ENCODE data around the gene TMEM184C. TPM values are rescaled to one million over a fixed set of nuclear protein-coding genes. Genes with fewer than 3 reads are reported as not detected.

Gene TMEM184C
- total RNA-seq, 1 experiment from 2014 or later: 36.3 TPM

- Histone ChIP-seq H3K4me3 (ENCODE audit: low read depth, low read length, poor library complexity, severe bottlenecking) (no peak overlapping the region), H3K9me3 (ENCODE audit: low read depth, low read length, poor library complexity, severe bottlenecking) (no peaks in the 10 kb centered on the region), H3K27ac (ENCODE audit: low read depth, low read length, poor library complexity, severe bottlenecking) (no peak overlapping the region), H3K27me3 (replicated peaks; ENCODE audit: insufficient read depth, low read depth, low read length, poor library complexity) (no peaks in the 10 kb centered on the region), H3K36me3 (ENCODE audit: insufficient read depth, low read length, poor library complexity, severe bottlenecking) (no peaks in the 10 kb centered on the region), H3K4me1 (ENCODE audit: insufficient read depth, low read length, poor library complexity, severe bottlenecking) (no peaks in the 10 kb centered on the region)
- ChIA-PET CTCF (no interaction called here), POLR2A (ENCODE audit: low non-redundant PET) (no interaction called here)
- BruUV-seq (replicated peaks): no TSS peak
- no peak for DNase-seq (ENCODE audit: low spot score)
- intact Hi-C loops (cut with micrococcal nuclease; ENCODE audit: unreplicated experiment): no loop called here
- no peak for TF ChIP-seq CTCF (conservative IDR thresholded peaks at IDR 0.05; ENCODE audit: low read depth, low read length)
- no peak for TF ChIP-seq EZH2 (IDR thresholded peaks at IDR 0.05; ENCODE audit: borderline replicate concordance, low read depth, low read length, poor library complexity, severe bottlenecking)
Measured at GRCh38 chr4:147607471-147607870, 9.7 kb upstream of the TMEM184C start.

DNA sequence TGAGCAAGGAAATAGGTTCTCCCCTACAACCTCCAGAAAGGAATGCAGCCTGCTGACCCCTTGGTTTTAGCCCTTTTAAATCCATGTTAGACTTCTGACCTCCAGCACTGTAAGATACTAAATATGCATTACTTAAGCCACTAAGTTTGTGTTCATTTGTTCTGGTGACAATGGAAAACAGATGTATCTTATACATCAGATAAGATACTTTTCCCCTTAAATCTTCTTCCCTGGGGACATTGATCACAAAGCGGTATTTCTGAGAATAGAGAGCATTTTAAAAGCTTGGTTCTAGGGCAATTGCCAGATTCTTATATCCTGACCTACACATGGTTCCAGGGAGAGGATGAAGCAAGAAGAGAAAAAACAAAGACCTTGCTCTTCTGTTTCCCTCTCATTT is 6.5 kb upstream of the TMEM184C start:
- DNase-seq (ENCODE audit: low spot score): no peak
- POLR2A ChIA-PET (ENCODE audit: low non-redundant PET): no interaction called here
- BruUV-seq (replicated peaks): no TSS peak
- H3K4me3 ChIP-seq (ENCODE audit: low read depth, low read length, poor library complexity, severe bottlenecking): no peak overlapping the region
- intact Hi-C loops (cut with micrococcal nuclease; ENCODE audit: unreplicated experiment): no loop called here
- H3K9me3 ChIP-seq (ENCODE audit: low read depth, low read length, poor library complexity, severe bottlenecking): no peaks in the 10 kb centered on the region
- no peaks in the 10 kb centered on the region for H3K27me3 ChIP-seq (replicated peaks; ENCODE audit: insufficient read depth, low read depth, low read length, poor library complexity)
- no peaks in the 10 kb centered on the region for H3K36me3 ChIP-seq (ENCODE audit: insufficient read depth, low read length, poor library complexity, severe bottlenecking)
- CTCF ChIA-PET: no interaction called here
- no peak overlapping the region for H3K27ac ChIP-seq (ENCODE audit: low read depth, low read length, poor library complexity, severe bottlenecking)
- no peaks in the 10 kb centered on the region for H3K4me1 ChIP-seq (ENCODE audit: insufficient read depth, low read length, poor library complexity, severe bottlenecking)
- TF ChIP-seq EZH2 (IDR thresholded peaks at IDR 0.05; ENCODE audit: borderline replicate concordance, low read depth, low read length, poor library complexity, severe bottlenecking) (no peak), CTCF (conservative IDR thresholded peaks at IDR 0.05; ENCODE audit: low read depth, low read length) (no peak)

DNA sequence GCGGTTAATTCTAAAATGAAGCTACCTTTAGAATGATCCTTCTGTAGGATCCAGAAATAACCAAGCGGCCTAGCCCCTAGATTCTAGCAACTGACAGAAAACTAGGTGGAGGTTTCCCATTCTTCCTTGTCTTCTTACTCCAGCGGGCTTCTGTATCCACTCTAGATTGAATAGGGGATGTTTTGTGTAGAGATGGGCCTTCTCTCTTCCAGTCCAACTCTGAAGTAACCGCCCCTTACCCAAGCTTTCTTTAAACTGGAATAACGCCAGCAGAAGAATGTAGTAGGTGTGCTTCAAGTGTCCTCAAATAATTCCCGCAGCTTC is 386 bp upstream of the TMEM184C start:
- peak overlapping the region; percentile 87 for H3K4me3 ChIP-seq (ENCODE audit: low read depth, low read length, poor library complexity, severe bottlenecking)
- ChIA-PET CTCF (interaction anchor here (1.9 kb wide), 1 partner anchor 250 kb away, joined by 9 read pairs; no protein-coding TSS in a partner anchor), POLR2A (ENCODE audit: low non-redundant PET) (interaction anchor here (0.5 to 0.7 kb wide), 2 partner anchors 67 to 76 kb away, joined by 3 to 8 read pairs; partner anchors contain the start of gene PRMT9)
- no peaks in the 10 kb centered on the region for H3K9me3 ChIP-seq (ENCODE audit: low read depth, low read length, poor library complexity, severe bottlenecking)
- intact Hi-C loops (cut with micrococcal nuclease; ENCODE audit: unreplicated experiment): no loop called here
- no peak overlapping the region for H3K27ac ChIP-seq (ENCODE audit: low read depth, low read length, poor library complexity, severe bottlenecking)
- TSS peak; percentile 93 for BruUV-seq (replicated peaks)
- H3K27me3 ChIP-seq (replicated peaks; ENCODE audit: insufficient read depth, low read depth, low read length, poor library complexity): no peaks in the 10 kb centered on the region
- DNase-seq (ENCODE audit: low spot score): no peak
- H3K4me1 ChIP-seq (ENCODE audit: insufficient read depth, low read length, poor library complexity, severe bottlenecking): peaks cover 7% of the 10 kb centered on the region
- no peak for TF ChIP-seq EZH2 (IDR thresholded peaks at IDR 0.05; ENCODE audit: borderline replicate concordance, low read depth, low read length, poor library complexity, severe bottlenecking)
- no peak for TF ChIP-seq CTCF (conservative IDR thresholded peaks at IDR 0.05; ENCODE audit: low read depth, low read length)
- no peaks in the 10 kb centered on the region for H3K36me3 ChIP-seq (ENCODE audit: insufficient read depth, low read length, poor library complexity, severe bottlenecking)
